ENCODE results near the gene RGS2.

DNA sequence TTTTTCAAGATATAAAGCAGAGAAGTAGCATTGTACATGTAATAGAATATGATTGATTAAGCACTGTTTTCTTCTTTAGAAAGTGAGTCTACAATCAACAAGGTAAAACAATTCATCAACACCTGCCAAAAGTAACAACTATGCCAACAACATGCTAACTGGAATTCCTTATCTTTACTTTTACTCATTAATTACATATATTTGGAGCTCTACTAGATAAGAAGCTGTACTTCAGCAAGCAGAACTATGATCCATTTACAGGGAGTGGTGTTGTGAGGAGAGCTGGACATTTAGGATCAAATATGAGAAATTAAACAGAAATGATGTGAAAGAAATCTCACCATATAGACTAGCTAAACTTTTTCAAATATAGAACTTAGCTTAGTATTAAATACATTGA lies 51.0 kb downstream of the RGS2 start:
- TF ChIP-seq CTCF (IDR thresholded peaks at IDR 0.05; ENCODE audit: low read length) (no peak), EZH2 (optimal IDR thresholded peaks at IDR 0.05; ENCODE audit: low read depth, low read length) (no peak), EZH2phosphoT487 (IDR thresholded peaks at IDR 0.05; ENCODE audit: low read length) (no peak)
